Brain pericyte (primary cell): ENCODE measurements around the gene PLP2.

Source experiments
- DNase-seq: peaks from one replicate; pipeline ENCODE4 v3.0.0-alpha.2; 2012; ENCODE audit warnings: low read depth, low spot score

Gene PLP2

GRCh38 chrX:49186125-49187027, 14.7 kb downstream of the PLP2 start, which contains the start of gene PRICKLE3:
TSS of gene PRICKLE3 (minus strand) at chrX:49186373. CDS start at chrX:49186297, 76 bp downstream.
- no peak for DNase-seq

- no peak for DNase-seq
Measured at GRCh38 chrX:49187028-49187394, 15.3 kb downstream of the PLP2 start.

GRCh38 chrX:49187526-49187925, 15.8 kb downstream of the PLP2 start:
- DNase-seq, result no peak

- DNase-seq, result no peak
Measured at GRCh38 chrX:49188468-49189076, 16.9 kb downstream of the PLP2 start.

GRCh38 chrX:49189606-49190005, 17.9 kb downstream of the PLP2 start:
- DNase-seq, result no peak

- peak; percentile 98 for DNase-seq
Measured at GRCh38 chrX:49190821-49191573, 19.3 kb downstream of the PLP2 start.

GRCh38 chrX:49191574-49192011, 19.9 kb downstream of the PLP2 start:
- no peak for DNase-seq

GRCh38 chrX:49192722-49193328, 21.1 kb downstream of the PLP2 start:
- DNase-seq, result no peak

GRCh38 chrX:49193542-49193964, 21.9 kb downstream of the PLP2 start:
- DNase-seq, result no peak

GRCh38 chrX:49197543-49198087, 25.9 kb downstream of the PLP2 start:
- DNase-seq, result no peak

- no peak for DNase-seq
Measured at GRCh38 chrX:49198540-49199314, 27.0 kb downstream of the PLP2 start.

- DNase-seq, result no peak
Measured at GRCh38 chrX:49199315-49199595, 27.6 kb downstream of the PLP2 start.

GRCh38 chrX:49199906-49200771, 28.4 kb downstream of the PLP2 start, which contains the start of gene SYP:
TSS of gene SYP (minus strand) at chrX:49200193. CDS start at chrX:49200186, 7 bp downstream.
- DNase-seq, result peak; percentile 33

GRCh38 chrX:49202022-49202421, 30.3 kb downstream of the PLP2 start:
- no peak for DNase-seq

- no peak for DNase-seq
Measured at GRCh38 chrX:49203536-49203935, 31.8 kb downstream of the PLP2 start.

- no peak for DNase-seq
Measured at GRCh38 chrX:49204017-49204416, 32.3 kb downstream of the PLP2 start.

GRCh38 chrX:49204709-49205108, 33.0 kb downstream of the PLP2 start:
- DNase-seq, result no peak

GRCh38 chrX:49205443-49205842, 33.7 kb downstream of the PLP2 start:
- DNase-seq, result no peak

GRCh38 chrX:49206543-49206942, 34.8 kb downstream of the PLP2 start:
- DNase-seq, result no peak

GRCh38 chrX:49208399-49208798, 36.7 kb downstream of the PLP2 start:
- DNase-seq, result no peak
